Adrenal gland (tissue), 12 donors: ENCODE results near the gene CDV3. TPM values are rescaled to one million over a fixed set of nuclear protein-coding genes. Genes with fewer than 3 reads are reported as not detected.

Experiments used
- DNase-seq, 7 donors: peaks; one replicate each; pipeline ENCODE4 v3.0.0-alpha.2; 2019 to 2020
- H3K27ac ChIP-seq, 5 donors: fragments of 200-600 bp; sonication (generic) in 4 of 5; 1 replicate in 3 of 5; 2 replicates in 2 of 5; pipeline versions ENCODE4 v1.5.1 to v1.8.0; 2016 to 2020; ENCODE audit warnings: mild to moderate bottlenecking in 1 of 5
- H3K27me3 ChIP-seq: fragments of 200-600 bp; 2 replicates; pipeline ENCODE4 v1.8.0; 2021
- H3K36me3 ChIP-seq, 2 donors: fragments of 200-600 bp; replicated peaks in 1 of 2; 1 replicate in 1 of 2; 2 replicates in 1 of 2; pipeline versions ENCODE4 v1.5.1 to v1.8.0; 2018 to 2022
- H3K4me1 ChIP-seq, 2 donors: fragments of 200-600 bp; replicated peaks in 1 of 2; 1 replicate in 1 of 2; 2 replicates in 1 of 2; pipeline versions ENCODE4 v1.5.1 to v1.8.0; 2018 to 2021
- H3K4me3 ChIP-seq, 4 donors: fragments of 200-600 bp; sonication (generic) in 3 of 4; one replicate each; pipeline ENCODE4 v1.5.1; 2016 to 2018
- H3K9me3 ChIP-seq, 3 donors: fragments of 200-600 bp; sonication (generic) in 1 of 3; replicated peaks in 1 of 3; 1 replicate in 2 of 3; 2 replicates in 1 of 3; pipeline versions ENCODE4 v1.5.1 to v1.8.0; 2016 to 2021
- CTCF ChIP-seq, 6 experiments: fragments of 450-650 bp in 4 of 6; fragments of 200-600 bp in 2 of 6; sonication (generic) in 1 of 6; IDR thresholded peaks; 1 replicate in 5 of 6; 2 replicates in 1 of 6; pipeline versions ENCODE4 v1.5.1 to v1.8.0; 2016 to 2021; ENCODE audit warnings: antibody characterized with exemption in 6 of 6, mild to moderate bottlenecking in 2 of 6, moderate library complexity in 1 of 6
- POLR2A ChIP-seq, 2 donors: fragments of 450-650 bp; IDR thresholded peaks; one replicate each; pipeline ENCODE4 v1.6.1; 2017; ENCODE audit warnings: antibody characterized with exemption in 2 of 2, mild to moderate bottlenecking in 2 of 2, moderate library complexity in 1 of 2
- WGBS, 4 donors: extraction: QIAGEN DNeasy Blood & Tissue Kit in 2 of 4; methylation state at CpG; one replicate each; pipeline versions ENCODE4 v1.1.5 to v1.1.7; 2013 to 2017; 5-methylcytosine and 5-hydroxymethylcytosine counted together
- intact Hi-C, 2 donors: fragments of 100-400 bp; cut with DNase I; formaldehyde crosslinking; loops; one replicate each; pipeline versions ENCODE4 v1.14.1 to v1.15.0; 2022 to 2023
- polyA plus RNA-seq, 3 donors: library from polyadenylated mRNA; stranded (reverse); fragments of 200-250 nt in 2 of 3; fragments of 350-450 nt in 1 of 3; fragmentation: Illumina TruSeq in 1 of 3; extraction: RNeasy Lipid Tissue Mini Kit (QIAGEN cat#74804) in 1 of 3; gene quantifications; one replicate each; pipeline ENCODE4 v1.2.3, GENCODE V29; 2013 to 2014
- total RNA-seq, 9 donors: library from RNA; depleted of rRNA in 4 of 9; stranded (reverse); fragments of >200 nt in 4 of 9; fragments of 120-200 nt in 1 of 9; fragmentation: NEBNext Ultra II Directional in 1 of 9; extraction: Animal tissue kit (Norgen Biotek cat#: 25700) in 1 of 9; gene quantifications; one replicate each; pipeline versions ENCODE4 v1.1.0 to v1.2.4, GENCODE V29; 2013 to 2023
- donor health status: healthy with polysubstance abuse.
- donor health status: Bipolar disorder and iron deficiency.
- donor health status: DM: yes; HTN: yes; CAD: no.
- donor health status: DM: no; HTN: no; CAD: no.
- donor health status: DM: no; HTN: no; CAD: no.
- donor health status: DM: yes; HTN: yes; CAD: no.

Gene CDV3
- total and polyA plus RNA-seq, 12 donors, result 30.8 to 309 (median 124) TPM

- Histone ChIP-seq H3K36me3 (peaks cover 0 to 17% of the 10 kb centered on the region in 2 donors), H3K9me3 (no peaks in the 10 kb centered on the region), H3K27me3 (no peaks in the 10 kb centered on the region), H3K4me3 (no peak overlapping the region), H3K4me1 (no peaks in the 10 kb centered on the region), H3K27ac (no peak overlapping the region)
- WGBS, 4 donors, result 88 to 93% (median 91%) methylated on average over 2 of the region's 2 CpGs
- intact Hi-C loops, result no loop called here
- no peak for DNase-seq
- TF ChIP-seq CTCF (IDR thresholded peaks at IDR 0.05) (no peak), POLR2A (IDR thresholded peaks at IDR 0.05) (no peak)
These were observed 19.8 kb downstream of the CDV3 start for GRCh38 chr3:133593243-133593642.

GRCh38 chr3:133595341-133595740 lies 21.9 kb downstream of the CDV3 start:
- Histone ChIP-seq H3K27ac (no peak overlapping the region), H3K9me3 (no peaks in the 10 kb centered on the region), H3K4me1 (no peaks in the 10 kb centered on the region), H3K36me3 (no peaks in the 10 kb centered on the region), H3K27me3 (no peaks in the 10 kb centered on the region), H3K4me3 (no peak overlapping the region)
- WGBS, 4 donors, result 64 to 88% (median 84%) methylated on average over 1 of the region's 1 CpG
- no peak for DNase-seq
- intact Hi-C loops, result no loop called here
- TF ChIP-seq CTCF (IDR thresholded peaks at IDR 0.05) (no peak), POLR2A (IDR thresholded peaks at IDR 0.05) (no peak)

- Histone ChIP-seq H3K36me3 (no peaks in the 10 kb centered on the region), H3K27me3 (no peaks in the 10 kb centered on the region), H3K4me3 (no peak overlapping the region), H3K27ac (no peak overlapping the region), H3K4me1 (no peaks in the 10 kb centered on the region), H3K9me3 (no peaks in the 10 kb centered on the region)
- no peak for DNase-seq
- intact Hi-C loops, result no loop called here
- no peak for TF ChIP-seq CTCF (IDR thresholded peaks at IDR 0.05)
- no peak for TF ChIP-seq POLR2A (IDR thresholded peaks at IDR 0.05)
- WGBS, 4 donors, result 94 to 97% (median 95%) methylated on average over 3 of the region's 3 CpGs
These were observed 24.9 kb downstream of the CDV3 start for GRCh38 chr3:133598405-133598804.

- no peak overlapping the region for H3K4me3 ChIP-seq
- TF ChIP-seq POLR2A (IDR thresholded peaks at IDR 0.05), result no peak
These were observed 25.8 kb downstream of the CDV3 start for GRCh38 chr3:133599280-133599679.

GRCh38 chr3:133600572-133601081 lies 27.1 kb downstream of the CDV3 start:
- no peak overlapping the region for H3K4me3 ChIP-seq
- TF ChIP-seq CTCF (IDR thresholded peaks at IDR 0.05) (no peak), POLR2A (IDR thresholded peaks at IDR 0.05) (no peak)
- no peak for DNase-seq
- 95 to 100% (median 97%) methylated on average over 1 of the region's 1 CpG for WGBS, 4 donors
- H3K4me1 ChIP-seq, result no peaks in the 10 kb centered on the region
- H3K9me3 ChIP-seq, result no peaks in the 10 kb centered on the region
- no peak overlapping the region for H3K27ac ChIP-seq
- intact Hi-C loops, result no loop called here
- no peaks in the 10 kb centered on the region for H3K36me3 ChIP-seq
- H3K27me3 ChIP-seq, result no peaks in the 10 kb centered on the region

More at GRCh38 chr3:133599280-133599679, 25.8 kb downstream of the CDV3 start:
- intact Hi-C loops, result no loop called here
- Histone ChIP-seq H3K36me3 (no peaks in the 10 kb centered on the region), H3K9me3 (no peaks in the 10 kb centered on the region), H3K27me3 (no peaks in the 10 kb centered on the region), H3K4me1 (no peaks in the 10 kb centered on the region), H3K27ac (no peak overlapping the region)
- DNase-seq, result no peak
- WGBS, 4 donors, result 77 to 86% (median 79%) methylated on average over 2 of the region's 2 CpGs
